ENCODE results near the gene DENND1A.
"Not testable (repeated sequence)": the region's sequence is repeated elsewhere in the genome, so short reads cannot be mapped to it uniquely, and the experiment has no call there.

Gene DENND1A, protein sequence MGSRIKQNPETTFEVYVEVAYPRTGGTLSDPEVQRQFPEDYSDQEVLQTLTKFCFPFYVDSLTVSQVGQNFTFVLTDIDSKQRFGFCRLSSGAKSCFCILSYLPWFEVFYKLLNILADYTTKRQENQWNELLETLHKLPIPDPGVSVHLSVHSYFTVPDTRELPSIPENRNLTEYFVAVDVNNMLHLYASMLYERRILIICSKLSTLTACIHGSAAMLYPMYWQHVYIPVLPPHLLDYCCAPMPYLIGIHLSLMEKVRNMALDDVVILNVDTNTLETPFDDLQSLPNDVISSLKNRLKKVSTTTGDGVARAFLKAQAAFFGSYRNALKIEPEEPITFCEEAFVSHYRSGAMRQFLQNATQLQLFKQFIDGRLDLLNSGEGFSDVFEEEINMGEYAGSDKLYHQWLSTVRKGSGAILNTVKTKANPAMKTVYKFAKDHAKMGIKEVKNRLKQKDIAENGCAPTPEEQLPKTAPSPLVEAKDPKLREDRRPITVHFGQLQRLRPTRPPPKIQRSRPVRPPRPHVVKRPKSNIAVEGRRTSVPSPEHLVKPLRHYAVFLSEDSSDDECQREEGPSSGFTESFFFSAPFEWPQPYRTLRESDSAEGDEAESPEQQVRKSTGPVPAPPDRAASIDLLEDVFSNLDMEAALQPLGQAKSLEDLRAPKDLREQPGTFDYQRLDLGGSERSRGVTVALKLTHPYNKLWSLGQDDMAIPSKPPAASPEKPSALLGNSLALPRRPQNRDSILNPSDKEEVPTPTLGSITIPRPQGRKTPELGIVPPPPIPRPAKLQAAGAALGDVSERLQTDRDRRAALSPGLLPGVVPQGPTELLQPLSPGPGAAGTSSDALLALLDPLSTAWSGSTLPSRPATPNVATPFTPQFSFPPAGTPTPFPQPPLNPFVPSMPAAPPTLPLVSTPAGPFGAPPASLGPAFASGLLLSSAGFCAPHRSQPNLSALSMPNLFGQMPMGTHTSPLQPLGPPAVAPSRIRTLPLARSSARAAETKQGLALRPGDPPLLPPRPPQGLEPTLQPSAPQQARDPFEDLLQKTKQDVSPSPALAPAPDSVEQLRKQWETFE

GRCh38 chr9:123929870-123930831, at the start of gene DENND1A:
Gene DENND1A (minus strand): TSS chr9:123930126. CDS start chr9:123929905, 221 bp downstream.
- peak; percentile 79 for DNase-seq (ENCODE audit: low spot score)

DNA sequence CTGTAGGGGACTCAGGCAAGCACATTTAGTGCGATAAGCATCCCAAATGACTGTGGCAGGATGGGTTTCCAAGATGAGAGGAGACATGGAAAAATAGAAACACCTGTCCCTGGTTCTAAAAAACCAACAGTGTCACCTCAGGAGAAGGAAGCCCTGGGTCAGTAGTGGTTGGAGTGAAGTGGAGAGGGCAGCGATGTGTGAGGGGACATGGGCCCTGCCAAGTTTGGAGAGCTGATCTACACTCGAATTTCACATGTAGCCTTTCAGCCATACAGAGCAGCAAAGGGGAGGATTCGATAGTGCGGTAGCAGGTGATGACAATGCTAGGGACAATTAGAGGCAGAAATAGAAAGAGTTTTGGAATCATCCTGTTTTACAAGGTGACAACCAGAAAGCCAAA, 49.1 kb upstream of the DENND1A start:
- DNase-seq (ENCODE audit: low spot score) = no peak

GRCh38 chr9:123976579-123976978, 46.7 kb upstream of the DENND1A start:
- DNase-seq (ENCODE audit: low spot score) = not testable (repeated sequence)

DNA sequence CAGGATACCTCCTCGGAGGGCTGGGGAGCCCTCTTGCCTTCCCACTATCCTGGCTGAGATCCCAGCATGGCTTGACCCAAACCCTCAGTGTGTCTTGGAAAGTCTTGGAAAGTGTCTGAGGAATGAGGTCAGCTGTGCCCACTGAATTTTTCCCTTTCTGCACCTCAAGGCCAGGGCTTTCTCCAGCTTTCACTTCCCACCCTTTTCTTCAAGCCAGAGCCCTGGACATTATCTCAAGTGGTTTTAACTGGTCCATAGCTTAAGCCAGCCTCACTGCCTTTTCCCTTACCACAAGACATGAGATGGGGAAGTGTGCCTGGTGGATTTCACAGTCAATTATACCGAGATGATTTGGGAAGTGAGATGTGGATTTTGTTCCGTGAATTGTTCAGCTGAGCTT, 45.9 kb upstream of the DENND1A start:
- no peak for DNase-seq (ENCODE audit: low spot score)

GRCh38 chr9:123974471-123974870, 44.5 kb upstream of the DENND1A start:
- DNase-seq (ENCODE audit: low spot score) = no peak

- DNase-seq (ENCODE audit: low spot score) = no peak
Observed at GRCh38 chr9:123973590-123974223, 43.8 kb upstream of the DENND1A start.

- DNase-seq (ENCODE audit: low spot score) = no peak
Observed at GRCh38 chr9:123972618-123973017, 42.7 kb upstream of the DENND1A start.

DNA sequence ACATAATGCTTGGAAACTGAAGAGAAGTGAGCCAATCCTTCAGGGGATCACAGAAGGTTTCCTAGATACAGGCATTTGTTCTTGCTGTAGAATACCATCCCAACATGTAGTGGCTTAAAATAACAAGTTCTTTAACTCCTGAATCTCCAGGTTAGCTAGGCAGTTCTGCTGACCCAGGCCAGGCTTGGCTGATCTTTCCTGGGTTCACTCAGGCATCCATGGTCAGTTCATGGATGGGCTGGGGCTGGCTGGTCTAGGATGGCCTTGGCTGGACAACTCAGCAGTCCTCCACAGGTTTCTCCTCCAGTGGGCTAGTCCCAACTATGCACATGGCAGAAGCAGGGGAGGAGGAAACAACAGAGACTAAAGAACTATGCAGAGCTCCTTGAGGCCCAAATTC, 37.4 kb upstream of the DENND1A start:
- DNase-seq (ENCODE audit: low spot score) = no peak

- DNase-seq (ENCODE audit: low spot score) = no peak
Observed at GRCh38 chr9:123965801-123966686, 36.1 kb upstream of the DENND1A start.

DNA sequence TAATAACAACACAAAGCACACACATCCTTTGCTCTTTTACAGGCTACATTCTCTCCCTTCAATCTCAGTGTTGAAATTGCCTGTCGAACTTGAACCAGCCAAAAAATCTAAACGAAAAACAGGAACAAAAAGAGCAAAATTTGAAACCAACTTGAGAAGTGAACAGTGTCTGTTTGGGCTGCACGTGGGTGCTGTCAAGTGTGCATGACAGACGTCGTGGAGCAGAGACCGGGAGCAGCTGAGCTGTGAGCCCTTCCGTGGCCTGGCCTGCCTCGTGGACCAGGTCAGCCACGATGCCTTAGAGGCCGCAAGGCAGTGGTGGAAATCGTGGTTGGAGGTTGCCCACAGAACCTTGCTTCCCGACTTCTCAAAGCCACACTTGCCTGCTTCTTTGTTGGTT, 34.8 kb upstream of the DENND1A start:
- no peak for DNase-seq (ENCODE audit: low spot score)

GRCh38 chr9:123960965-123961364, 31.0 kb upstream of the DENND1A start:
- DNase-seq (ENCODE audit: low spot score) = peak; percentile 16

- peak; percentile 8 for DNase-seq (ENCODE audit: low spot score)
Observed at GRCh38 chr9:123960366-123960765, 30.4 kb upstream of the DENND1A start.

GRCh38 chr9:123959787-123960186, 29.9 kb upstream of the DENND1A start:
- DNase-seq (ENCODE audit: low spot score) = no peak

DNA sequence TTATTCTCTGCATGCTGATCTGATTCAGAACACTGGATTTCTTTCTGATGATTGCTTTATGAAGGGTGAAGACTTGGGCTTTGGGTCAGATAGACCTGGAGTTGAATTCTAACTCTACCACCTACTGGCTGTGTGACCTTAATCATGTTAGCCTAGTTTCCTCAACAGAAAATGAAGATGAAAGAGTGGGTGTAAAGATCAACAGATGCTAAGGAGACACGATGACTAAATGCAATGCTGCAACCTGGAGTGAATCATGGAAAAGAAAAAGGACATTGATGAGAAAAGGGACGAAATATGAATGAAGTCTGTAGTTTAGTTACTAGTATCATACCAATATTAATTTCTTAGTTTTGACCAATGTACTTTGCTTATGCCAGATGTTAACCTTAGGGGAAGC, 27.8 kb upstream of the DENND1A start:
- no peak for DNase-seq (ENCODE audit: low spot score)

DNA sequence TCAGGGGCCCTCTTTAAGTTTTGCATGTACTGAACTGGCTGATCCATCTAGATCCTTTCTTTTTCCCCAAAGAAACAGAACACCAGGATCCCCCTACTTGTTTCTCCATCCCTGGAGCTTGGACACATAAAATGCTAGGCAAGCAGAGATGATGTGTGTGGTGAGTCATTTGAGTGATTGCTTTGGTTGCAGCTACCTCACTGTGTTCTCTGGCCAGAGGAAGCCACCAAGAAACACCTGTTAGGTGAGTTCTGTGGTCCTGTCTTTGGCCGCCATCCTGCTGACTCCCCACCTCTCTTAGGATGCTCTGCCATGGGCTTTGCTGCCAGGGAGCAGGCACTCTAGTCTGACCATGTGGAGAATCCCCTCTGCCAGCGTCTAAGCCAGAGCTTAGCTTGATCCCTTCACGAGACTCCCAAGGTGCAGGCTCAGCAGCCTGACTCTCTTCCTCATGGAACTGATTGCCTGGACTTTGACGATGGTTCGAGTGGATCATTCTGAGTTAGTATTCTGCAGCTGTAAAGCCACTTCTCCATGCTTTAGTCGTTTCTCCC, 27.3 kb upstream of the DENND1A start:
- DNase-seq (ENCODE audit: low spot score) = no peak

- DNase-seq (ENCODE audit: low spot score) = no peak
Observed at GRCh38 chr9:123955637-123956036, 25.7 kb upstream of the DENND1A start.

DNA sequence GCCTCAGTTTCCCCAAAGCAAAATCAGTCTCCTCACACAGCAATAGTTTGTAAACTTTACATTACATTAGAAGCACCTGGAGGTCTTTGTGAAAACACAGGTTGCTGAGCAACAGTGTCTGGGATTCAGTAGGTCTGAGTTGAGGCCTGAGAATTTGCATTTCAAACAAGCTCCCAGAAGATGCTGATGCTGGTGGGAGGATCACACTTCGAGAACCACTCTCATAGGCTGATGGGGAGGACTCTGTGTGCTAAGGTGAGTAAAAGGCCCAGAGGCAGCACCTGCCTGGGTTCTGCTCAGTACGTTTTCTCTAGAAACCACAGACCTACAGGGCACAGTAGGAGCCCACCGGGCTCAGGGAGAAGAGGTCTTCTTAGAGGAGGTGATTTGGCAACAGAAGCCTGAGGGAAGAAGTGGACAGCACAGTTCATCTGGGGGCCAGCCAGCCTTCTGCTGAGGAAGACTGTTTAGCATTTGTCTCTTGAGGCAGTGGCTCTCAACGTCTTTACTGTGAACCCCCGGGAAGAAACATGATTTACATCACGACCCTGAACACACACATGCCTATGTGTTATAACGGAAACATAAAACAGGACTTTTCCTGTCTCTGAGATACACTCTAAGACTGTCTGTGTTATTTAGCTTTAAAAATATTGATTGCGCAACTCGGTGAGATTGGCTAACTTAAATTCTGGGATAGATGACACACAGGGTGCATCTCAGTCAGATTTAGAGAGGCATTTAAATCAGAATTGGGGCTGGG, 24.8 kb upstream of the DENND1A start:
- no peak for DNase-seq (ENCODE audit: low spot score)

- DNase-seq (ENCODE audit: low spot score) = no peak
Observed at GRCh38 chr9:123952641-123953495, 22.9 kb upstream of the DENND1A start.

All from cerebellar cortex (tissue), 1 donor.